ENCODE data around the gene SCUBE2.

- no peak for TF ChIP-seq CTCF (IDR thresholded peaks at IDR 0.05)
- TF ChIP-seq POLR2A (IDR thresholded peaks at IDR 0.05): no peak
Observed at GRCh38 chr11:9041747-9042146, 49.7 kb downstream of the SCUBE2 start.
